Activated naive CD8-positive, alpha-beta T cell treated with anti-CD3 and anti-CD28 coated beads for 36 hours (primary cell): Measurements from ENCODE around the gene EFNA4. TPM values are rescaled to one million over a fixed set of nuclear protein-coding genes. Genes with fewer than 3 reads are reported as not detected.
"Not testable (repeated sequence)": the region's sequence is repeated elsewhere in the genome, so short reads cannot be mapped to it uniquely, and the experiment has no call there.

Experiments used
- DNase-seq: peaks from one replicate; pipeline ENCODE4 v3.0.0; 2021
- H3K27ac Mint-ChIP-seq: one replicate; pipeline ENCODE4 v1.8.0; 2022; ENCODE audit warnings: mild to moderate bottlenecking, moderate library complexity, mixed read lengths
- H3K27me3 Mint-ChIP-seq: one replicate; pipeline ENCODE4 v1.8.0; 2022; ENCODE audit warnings: mild to moderate bottlenecking, mixed read lengths
- H3K36me3 Mint-ChIP-seq: one replicate; pipeline ENCODE4 v1.8.0; 2021; ENCODE audit warnings: mild to moderate bottlenecking, mixed read lengths
- H3K4me1 Mint-ChIP-seq: one replicate; pipeline ENCODE4 v1.8.0; 2021; ENCODE audit warnings: mixed read lengths
- H3K4me3 Mint-ChIP-seq: one replicate; pipeline ENCODE4 v1.8.0; 2022; ENCODE audit warnings: mild to moderate bottlenecking, moderate library complexity, mixed read lengths
- H3K9me3 Mint-ChIP-seq: one replicate; pipeline ENCODE4 v1.8.0; 2022; ENCODE audit warnings: mixed read lengths
- total RNA-seq, 2 experiments: library from RNA; stranded (reverse); gene quantifications; one replicate each; pipeline ENCODE4 v1.2.3, GENCODE V29; 2021

The EFNA4 gene
- total RNA-seq, 2 experiments from 2014 or later = 2.1 to 2.5 TPM

DNA sequence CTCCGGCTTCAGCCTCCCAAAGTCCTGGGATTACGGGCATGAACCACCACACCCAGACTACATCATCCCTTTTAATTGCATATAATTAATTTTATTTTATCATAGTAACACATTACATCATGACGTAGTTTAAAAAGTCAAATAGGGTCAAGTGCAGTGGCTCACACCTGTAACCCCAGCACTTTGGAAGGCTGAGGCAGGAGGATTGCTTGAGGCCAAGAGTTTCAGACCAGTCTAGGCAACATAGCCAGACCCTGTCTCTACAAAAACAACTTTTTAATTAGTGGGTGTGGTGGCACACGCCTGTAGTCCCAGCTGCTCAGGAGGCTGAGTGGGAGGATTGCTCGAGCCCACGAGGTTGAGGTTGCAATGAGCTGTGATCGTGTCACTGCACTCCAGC lies 35.8 kb downstream of the EFNA4 start:
- H3K4me1 Mint-ChIP-seq = no peaks in the 10 kb centered on the region
- H3K9me3 Mint-ChIP-seq = no peaks in the 10 kb centered on the region
- DNase-seq = no peak
- peaks cover 3% of the 10 kb centered on the region for H3K27me3 Mint-ChIP-seq
- no peaks in the 10 kb centered on the region for H3K36me3 Mint-ChIP-seq
- H3K27ac Mint-ChIP-seq = no peak overlapping the region
- H3K4me3 Mint-ChIP-seq = no peak overlapping the region

GRCh38 chr1:155103325-155103724 lies 39.8 kb downstream of the EFNA4 start:
- no peak overlapping the region for H3K27ac Mint-ChIP-seq
- no peaks in the 10 kb centered on the region for H3K27me3 Mint-ChIP-seq

GRCh38 chr1:155104605-155105534 lies 41.3 kb downstream of the EFNA4 start:
- Mint-ChIP-seq H3K27me3 (no peaks in the 10 kb centered on the region), H3K27ac (no peak overlapping the region), H3K4me1 (no peaks in the 10 kb centered on the region), H3K36me3 (no peaks in the 10 kb centered on the region), H3K4me3 (no peak overlapping the region), H3K9me3 (no peaks in the 10 kb centered on the region)
- DNase-seq = no peak

More at GRCh38 chr1:155103325-155103724, 39.8 kb downstream of the EFNA4 start:
- DNase-seq = no peak
- Mint-ChIP-seq H3K4me3 (no peak overlapping the region), H3K4me1 (no peaks in the 10 kb centered on the region), H3K36me3 (no peaks in the 10 kb centered on the region), H3K9me3 (no peaks in the 10 kb centered on the region)

DNA sequence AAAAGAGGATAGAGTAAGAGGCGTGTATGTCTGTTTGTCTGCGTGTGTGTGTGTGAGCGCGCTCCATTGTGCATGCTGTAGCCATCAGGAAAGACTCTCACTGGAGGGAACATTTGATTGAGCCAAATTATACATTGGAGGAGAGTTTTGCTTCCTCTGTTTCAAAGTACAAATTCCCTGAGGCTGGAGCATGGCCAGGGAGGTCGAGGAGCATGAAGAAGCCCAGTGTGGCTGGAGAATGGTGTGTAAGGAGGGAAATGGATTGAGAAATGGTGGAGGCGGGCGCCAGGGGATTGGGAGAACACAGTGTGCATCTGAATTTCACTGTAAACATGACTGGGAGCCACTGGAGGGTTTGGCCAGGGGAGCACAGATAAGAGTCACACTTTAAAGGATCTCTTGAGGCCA lies 42.1 kb downstream of the EFNA4 start:
- no peaks in the 10 kb centered on the region for H3K9me3 Mint-ChIP-seq
- H3K4me3 Mint-ChIP-seq = no peak overlapping the region
- no peaks in the 10 kb centered on the region for H3K4me1 Mint-ChIP-seq
- DNase-seq = no peak
- no peaks in the 10 kb centered on the region for H3K36me3 Mint-ChIP-seq
- no peak overlapping the region for H3K27ac Mint-ChIP-seq
- H3K27me3 Mint-ChIP-seq = no peaks in the 10 kb centered on the region

- Mint-ChIP-seq H3K36me3 (no peaks in the 10 kb centered on the region), H3K27me3 (no peaks in the 10 kb centered on the region), H3K27ac (no peak overlapping the region), H3K4me3 (no peak overlapping the region), H3K9me3 (no peaks in the 10 kb centered on the region), H3K4me1 (no peaks in the 10 kb centered on the region)
- DNase-seq = no peak
Measured at GRCh38 chr1:155106862-155107261, 43.3 kb downstream of the EFNA4 start.

DNA sequence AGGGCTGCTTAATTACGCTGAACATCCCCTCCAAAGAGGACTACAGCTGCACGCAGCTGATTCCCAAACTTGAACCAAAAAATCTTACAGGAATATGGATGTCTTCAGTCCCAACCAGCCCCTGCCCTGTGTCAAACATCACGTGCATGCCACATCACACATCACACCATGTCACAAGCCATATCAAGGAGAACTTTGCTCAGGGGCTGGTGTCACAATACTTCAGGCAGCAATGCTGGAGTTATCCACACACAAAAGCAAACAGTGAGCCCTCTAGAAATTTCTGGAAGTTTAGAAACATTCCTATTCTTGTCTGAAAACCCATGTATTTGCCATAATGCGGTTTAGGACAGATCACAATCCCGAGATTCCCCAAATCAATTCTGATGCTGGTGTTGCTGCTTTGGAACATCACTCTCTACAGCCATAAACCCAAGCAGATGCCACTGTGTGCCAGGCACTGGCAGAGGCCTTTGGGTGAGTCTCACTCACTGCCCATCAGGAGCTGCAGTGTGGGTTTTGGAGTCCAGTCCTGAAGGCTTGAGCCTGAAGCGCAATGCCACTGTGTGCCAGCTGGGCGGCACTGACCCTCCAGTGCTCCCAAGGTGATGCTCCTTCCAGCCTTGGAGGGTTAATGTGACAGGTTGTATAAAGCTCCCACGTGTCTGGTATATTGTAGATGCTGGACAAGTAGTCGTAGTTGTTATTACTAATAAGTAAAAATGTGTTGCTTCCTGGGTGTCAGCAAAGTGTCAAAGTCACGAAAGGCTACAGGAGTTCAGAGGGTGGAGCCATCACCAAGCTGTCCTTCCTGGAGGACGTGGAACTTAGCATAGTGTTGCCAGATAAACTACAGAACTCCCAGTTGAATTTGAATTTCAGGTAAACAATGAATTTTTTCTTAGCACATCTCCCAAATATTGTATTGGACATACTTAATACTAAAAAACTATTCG lies 44.0 kb downstream of the EFNA4 start:
- no peak for DNase-seq
- H3K36me3 Mint-ChIP-seq = no peaks in the 10 kb centered on the region
- H3K27me3 Mint-ChIP-seq = no peaks in the 10 kb centered on the region
- no peaks in the 10 kb centered on the region for H3K9me3 Mint-ChIP-seq
- no peaks in the 10 kb centered on the region for H3K4me1 Mint-ChIP-seq
- no peak overlapping the region for H3K27ac Mint-ChIP-seq
- H3K4me3 Mint-ChIP-seq = no peak overlapping the region

DNA sequence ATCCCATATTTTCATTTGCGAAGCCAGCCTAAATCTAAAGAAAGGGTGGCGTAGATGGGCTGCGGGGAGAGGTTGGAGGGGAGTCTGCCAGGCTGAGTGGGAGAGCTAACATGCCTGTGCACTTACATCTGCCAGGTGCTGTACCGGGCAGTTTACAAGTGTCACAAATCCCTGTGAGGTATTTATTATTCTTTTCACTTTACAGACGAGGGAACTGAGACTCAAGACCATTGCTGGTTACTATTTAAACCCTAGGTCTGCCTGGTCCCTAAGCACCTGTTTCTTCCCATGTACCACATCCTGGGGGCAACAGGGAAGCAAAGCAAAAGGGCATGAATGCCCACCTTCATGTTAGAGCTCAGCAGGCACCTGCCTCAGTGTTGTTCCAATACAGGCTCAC lies 44.8 kb downstream of the EFNA4 start:
- H3K27me3 Mint-ChIP-seq = no peaks in the 10 kb centered on the region
- no peak overlapping the region for H3K4me3 Mint-ChIP-seq
- no peaks in the 10 kb centered on the region for H3K36me3 Mint-ChIP-seq
- no peak overlapping the region for H3K27ac Mint-ChIP-seq
- H3K9me3 Mint-ChIP-seq = no peaks in the 10 kb centered on the region
- no peaks in the 10 kb centered on the region for H3K4me1 Mint-ChIP-seq
- no peak for DNase-seq

DNA sequence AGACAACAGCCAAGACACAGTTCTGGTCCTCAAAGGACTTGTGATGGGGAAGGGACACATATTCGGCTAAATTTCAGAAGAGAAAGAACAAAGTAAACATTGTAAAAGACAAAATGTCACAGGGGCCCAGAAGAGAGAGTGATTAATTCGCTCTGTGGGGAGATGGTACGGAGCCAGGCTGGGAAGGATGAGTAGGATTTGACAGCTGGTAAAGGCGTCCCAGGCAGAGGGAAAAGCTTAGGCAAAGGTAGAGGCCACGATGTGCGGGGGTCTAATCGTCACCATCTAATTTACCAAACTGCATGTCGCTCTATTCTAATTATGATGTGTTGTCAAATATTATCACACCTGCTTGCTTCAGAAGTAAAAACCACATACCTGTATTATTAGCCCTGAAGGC lies 46.8 kb downstream of the EFNA4 start:
- Mint-ChIP-seq H3K4me1 (no peaks in the 10 kb centered on the region), H3K27ac (no peak overlapping the region), H3K27me3 (no peaks in the 10 kb centered on the region), H3K4me3 (no peak overlapping the region), H3K9me3 (no peaks in the 10 kb centered on the region), H3K36me3 (no peaks in the 10 kb centered on the region)
- no peak for DNase-seq

DNA sequence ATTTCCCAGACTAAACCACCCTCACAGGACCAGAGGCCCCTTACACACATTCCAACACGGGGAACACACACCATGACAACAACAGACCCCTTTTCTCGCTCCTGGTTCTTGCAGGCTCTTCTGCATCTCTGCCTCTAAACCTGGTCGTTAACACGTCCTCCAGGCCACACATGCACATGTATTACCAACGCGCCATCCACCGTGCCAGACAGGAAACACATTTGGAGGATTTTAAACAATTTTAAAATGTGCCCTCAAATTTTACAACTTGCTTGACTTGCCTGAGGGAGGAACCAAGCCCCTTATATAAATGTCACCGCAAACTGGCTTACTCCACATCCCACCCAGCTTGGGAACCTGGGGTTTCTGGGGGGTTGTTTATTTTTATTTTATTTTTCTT lies 47.3 kb downstream of the EFNA4 start:
- Mint-ChIP-seq H3K36me3 (no peaks in the 10 kb centered on the region), H3K27ac (no peak overlapping the region), H3K4me1 (no peaks in the 10 kb centered on the region), H3K4me3 (no peak overlapping the region), H3K9me3 (no peaks in the 10 kb centered on the region), H3K27me3 (no peaks in the 10 kb centered on the region)
- no peak for DNase-seq

DNA sequence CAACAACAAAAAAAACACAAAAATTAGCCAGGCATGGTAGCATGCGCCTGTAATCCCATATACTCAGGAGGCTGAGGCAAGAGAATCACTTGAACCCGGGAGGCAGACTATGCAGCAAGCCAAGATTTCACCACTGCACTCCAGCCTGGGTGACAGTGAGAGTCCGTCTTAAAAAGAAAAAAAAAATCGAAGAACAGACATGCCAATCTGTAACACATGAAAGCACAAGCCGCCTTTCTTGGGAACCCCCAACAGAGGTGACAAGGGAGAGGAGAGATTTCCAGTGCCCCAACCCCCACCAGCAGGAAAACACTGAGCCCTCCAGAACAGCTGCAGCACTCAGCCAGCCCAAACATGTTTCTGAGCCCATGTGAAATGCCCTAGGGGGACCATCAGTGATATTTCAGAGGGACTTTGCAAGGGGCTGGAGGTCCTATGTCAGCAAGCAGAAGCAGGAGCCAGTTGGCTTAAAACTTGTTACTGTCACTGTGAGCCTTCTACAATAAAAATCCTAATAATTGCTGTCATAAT lies 50.0 kb downstream of the EFNA4 start:
- H3K4me1 Mint-ChIP-seq = no peaks in the 10 kb centered on the region
- no peak for DNase-seq

DNA sequence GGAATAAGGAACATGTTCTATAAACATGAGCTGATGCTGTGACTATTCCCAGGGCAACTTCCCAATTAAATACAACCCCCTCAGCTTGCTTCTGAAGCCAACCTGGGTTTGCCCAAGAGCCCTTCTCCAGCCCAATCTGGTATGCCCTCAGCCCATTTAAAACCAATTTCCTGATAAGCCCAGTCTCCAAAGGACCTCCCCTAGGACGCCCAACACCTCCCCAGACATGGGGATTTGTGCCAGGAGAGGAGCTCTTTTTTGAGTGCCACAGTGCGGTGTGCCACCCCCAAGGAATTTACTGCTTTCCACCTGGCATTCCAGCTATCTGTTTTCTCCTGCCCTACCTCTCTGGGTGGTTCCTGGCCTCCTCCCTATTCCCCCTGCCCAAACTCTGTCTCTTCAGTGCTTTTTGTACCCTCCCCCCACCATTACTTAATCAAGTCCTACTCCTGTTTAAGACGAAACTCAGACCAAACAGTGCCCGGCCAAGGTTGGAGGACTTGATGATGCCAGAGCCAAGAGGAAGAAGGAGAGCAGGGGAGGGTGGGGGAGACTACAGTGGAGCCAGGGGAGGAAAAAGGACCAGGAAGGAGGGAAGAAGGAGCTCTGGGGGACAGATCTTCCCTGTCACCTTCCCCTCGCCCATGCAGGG lies 52.7 kb downstream of the EFNA4 start:
- Mint-ChIP-seq H3K9me3 (no peaks in the 10 kb centered on the region), H3K36me3 (no peaks in the 10 kb centered on the region), H3K27ac (no peak overlapping the region), H3K27me3 (no peaks in the 10 kb centered on the region), H3K4me3 (no peak overlapping the region), H3K4me1 (no peaks in the 10 kb centered on the region)
- no peak for DNase-seq

More for the DNA sequence above, 50.0 kb downstream of the EFNA4 start:
- Mint-ChIP-seq H3K4me3 (no peak overlapping the region), H3K36me3 (no peaks in the 10 kb centered on the region), H3K9me3 (no peaks in the 10 kb centered on the region), H3K27me3 (no peaks in the 10 kb centered on the region), H3K27ac (no peak overlapping the region)

- Mint-ChIP-seq H3K27ac (no peak overlapping the region), H3K36me3 (no peaks in the 10 kb centered on the region), H3K9me3 (no peaks in the 10 kb centered on the region), H3K4me3 (no peak overlapping the region), H3K27me3 (no peaks in the 10 kb centered on the region), H3K4me1 (no peaks in the 10 kb centered on the region)
- no peak for DNase-seq
Measured at GRCh38 chr1:155117610-155118009, 54.1 kb downstream of the EFNA4 start.

DNA sequence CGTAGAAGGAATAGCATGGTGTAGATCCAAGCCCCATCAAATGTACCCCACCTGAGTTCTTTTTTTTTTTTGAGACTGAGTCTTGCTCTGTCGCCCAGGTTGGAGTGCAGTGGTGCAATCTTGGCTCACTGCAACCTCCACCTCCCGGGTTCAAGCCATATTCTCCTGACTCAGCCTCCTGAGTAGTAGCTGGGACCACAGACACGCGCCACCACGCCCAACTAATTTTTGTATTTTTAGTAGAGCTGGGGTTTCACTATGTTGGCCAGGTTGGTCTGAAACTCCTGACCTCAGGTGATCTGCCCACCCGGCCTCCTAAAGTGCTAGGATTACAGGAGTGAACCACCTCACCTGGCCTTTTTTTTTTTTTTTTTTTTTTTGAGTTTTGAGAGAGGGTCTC lies 54.5 kb downstream of the EFNA4 start:
- H3K36me3 Mint-ChIP-seq, H3K4me1 Mint-ChIP-seq, H3K27ac Mint-ChIP-seq, H3K27me3 Mint-ChIP-seq, H3K4me3 Mint-ChIP-seq, DNase-seq, H3K9me3 Mint-ChIP-seq: not testable (repeated sequence)
